ENCODE data around the gene NACC1.
A peak's percentile ranks its signal among the peaks of the same experiment; 100 is the strongest.

NACC1 gene

GRCh38 chr19:13086341-13086740 lies 31.7 kb upstream of the NACC1 start:
- no peak for DNase-seq
- in situ Hi-C loops (cut with HindIII; ENCODE audit: low pct_ligation_motif_present, low pct_unique_long_range_greater_than_20kb, low sequenced_read_pairs), result no loop called here

GRCh38 chr19:13087295-13087694 lies 30.8 kb upstream of the NACC1 start:
- in situ Hi-C loops (cut with HindIII; ENCODE audit: low pct_ligation_motif_present, low pct_unique_long_range_greater_than_20kb, low sequenced_read_pairs), result no loop called here
- DNase-seq, result no peak

GRCh38 chr19:13087795-13088537 lies 30.1 kb upstream of the NACC1 start:
- no peak for DNase-seq
- in situ Hi-C loops (cut with HindIII; ENCODE audit: low pct_ligation_motif_present, low pct_unique_long_range_greater_than_20kb, low sequenced_read_pairs), result no loop called here

GRCh38 chr19:13089139-13089856 lies 28.8 kb upstream of the NACC1 start:
- in situ Hi-C loops (cut with HindIII; ENCODE audit: low pct_ligation_motif_present, low pct_unique_long_range_greater_than_20kb, low sequenced_read_pairs), result no loop called here

GRCh38 chr19:13089857-13090507 lies 28.1 kb upstream of the NACC1 start:
- DNase-seq, result no peak

More at GRCh38 chr19:13089139-13089856, 28.8 kb upstream of the NACC1 start:
- DNase-seq, result peak; percentile 21

GRCh38 chr19:13090511-13091231 lies 27.4 kb upstream of the NACC1 start:
- in situ Hi-C loops (cut with HindIII; ENCODE audit: low pct_ligation_motif_present, low pct_unique_long_range_greater_than_20kb, low sequenced_read_pairs), result no loop called here
- no peak for DNase-seq

More at GRCh38 chr19:13089857-13090507, 28.1 kb upstream of the NACC1 start:
- in situ Hi-C loops (cut with HindIII; ENCODE audit: low pct_ligation_motif_present, low pct_unique_long_range_greater_than_20kb, low sequenced_read_pairs), result no loop called here

GRCh38 chr19:13091400-13092157 lies 26.5 kb upstream of the NACC1 start:
- in situ Hi-C loops (cut with HindIII; ENCODE audit: low pct_ligation_motif_present, low pct_unique_long_range_greater_than_20kb, low sequenced_read_pairs), result no loop called here
- no peak for DNase-seq

- no peak for DNase-seq
- in situ Hi-C loops (cut with HindIII; ENCODE audit: low pct_ligation_motif_present, low pct_unique_long_range_greater_than_20kb, low sequenced_read_pairs), result no loop called here
Measured at GRCh38 chr19:13092158-13092543, 25.9 kb upstream of the NACC1 start.

GRCh38 chr19:13092606-13093235 lies 25.3 kb upstream of the NACC1 start:
- DNase-seq, result peak; percentile 44
- in situ Hi-C loops (cut with HindIII; ENCODE audit: low pct_ligation_motif_present, low pct_unique_long_range_greater_than_20kb, low sequenced_read_pairs), result no loop called here

GRCh38 chr19:13093407-13094105 lies 24.5 kb upstream of the NACC1 start:
- peak; percentile 73 for DNase-seq

GRCh38 chr19:13094106-13094504 lies 24.0 kb upstream of the NACC1 start:
- in situ Hi-C loops (cut with HindIII; ENCODE audit: low pct_ligation_motif_present, low pct_unique_long_range_greater_than_20kb, low sequenced_read_pairs), result no loop called here
- DNase-seq, result no peak

More at GRCh38 chr19:13093407-13094105, 24.5 kb upstream of the NACC1 start:
- in situ Hi-C loops (cut with HindIII; ENCODE audit: low pct_ligation_motif_present, low pct_unique_long_range_greater_than_20kb, low sequenced_read_pairs), result no loop called here

GRCh38 chr19:13094771-13095392 lies 23.2 kb upstream of the NACC1 start:
- in situ Hi-C loops (cut with HindIII; ENCODE audit: low pct_ligation_motif_present, low pct_unique_long_range_greater_than_20kb, low sequenced_read_pairs), result no loop called here
- no peak for DNase-seq

- in situ Hi-C loops (cut with HindIII; ENCODE audit: low pct_ligation_motif_present, low pct_unique_long_range_greater_than_20kb, low sequenced_read_pairs), result no loop called here
- DNase-seq, result no peak
Measured at GRCh38 chr19:13095393-13095784, 22.7 kb upstream of the NACC1 start.

GRCh38 chr19:13095934-13096927 lies 21.8 kb upstream of the NACC1 start:
- no peak for DNase-seq
- in situ Hi-C loops (cut with HindIII; ENCODE audit: low pct_ligation_motif_present, low pct_unique_long_range_greater_than_20kb, low sequenced_read_pairs), result no loop called here

GRCh38 chr19:13097033-13097462 lies 21.0 kb upstream of the NACC1 start:
- in situ Hi-C loops (cut with HindIII; ENCODE audit: low pct_ligation_motif_present, low pct_unique_long_range_greater_than_20kb, low sequenced_read_pairs), result no loop called here
- no peak for DNase-seq

Data from ACHN (cell line).